OCI-LY3 (cell line): Measurements from ENCODE around the gene SOX18.

Source experiments
- H2AFZ ChIP-seq: fragments of 200-600, 300-600 bp; shearing (Covaris generic); 2 replicates; pipeline ENCODE4 v1.6.0; 2014; ENCODE audit warnings: antibody characterized with exemption, low read depth, low read length
- H3K27ac ChIP-seq: fragments of 200-600, 300-600 bp; sonication (generic); 2 replicates; pipeline ENCODE4 v1.5.1; 2014; ENCODE audit warnings: mild to moderate bottlenecking, low read length, moderate library complexity, mixed read lengths
- H3K27me3 ChIP-seq: fragments of 200-600, 300-600 bp; sonication (generic); 2 replicates; pipeline ENCODE4 v1.6.1; 2014; ENCODE audit warnings: low read depth, low read length, mixed read lengths
- H3K36me3 ChIP-seq: fragments of 200-600, 300-600 bp; sonication (generic); replicated peaks from 2 replicates; pipeline ENCODE3; 2014; ENCODE audit warnings: low read depth, low read length, mixed read lengths
- H3K4me1 ChIP-seq: fragments of 300-600, 200-600 bp; sonication (generic); 2 replicates; pipeline ENCODE4 v1.6.1; 2014; ENCODE audit warnings: low read length, mixed read lengths
- H3K4me2 ChIP-seq: fragments of 200-600, 300-600 bp; sonication (generic); 2 replicates; pipeline ENCODE4 v1.6.1; 2014; ENCODE audit warnings: low read length, mixed read lengths
- H3K4me3 ChIP-seq: fragments of 300-600, 200-600 bp; sonication (generic); 2 replicates; pipeline ENCODE4 v1.5.1; 2014; ENCODE audit warnings: antibody characterized with exemption, mild to moderate bottlenecking, low read length, moderate library complexity
- H3K79me2 ChIP-seq: fragments of 300-600, 200-600 bp; shearing (Covaris generic); 2 replicates; pipeline ENCODE4 v1.6.1; 2014; ENCODE audit warnings: mild to moderate bottlenecking, low read length, mixed read lengths
- H3K9ac ChIP-seq: fragments of 300-600, 200-600 bp; shearing (Covaris generic); 2 replicates; pipeline ENCODE4 v1.6.0; 2014; ENCODE audit warnings: mild to moderate bottlenecking, low read length, moderate library complexity
- H3K9me3 ChIP-seq: fragments of 200-600, 300-600 bp; shearing (Covaris generic); 2 replicates; pipeline ENCODE4 v1.6.1; 2014; ENCODE audit warnings: low read length, mixed read lengths; ENCODE audit not compliant: insufficient read depth
- H4K20me1 ChIP-seq: fragments of 200-600, 300-600 bp; sonication (generic); 2 replicates; pipeline ENCODE4 v1.6.1; 2016; ENCODE audit warnings: low read length, mixed read lengths; ENCODE audit not compliant: insufficient read depth
- CTCF ChIP-seq: fragments of 200-600, 300-600 bp; sonication (generic); IDR thresholded peaks from 2 replicates; pipeline ENCODE4 v1.5.1; 2014; ENCODE audit warnings: antibody characterized with exemption, low read length, low read depth
- EZH2phosphoT487 ChIP-seq: fragments of 200-600 bp; shearing (Covaris generic); IDR thresholded peaks from 2 replicates; pipeline ENCODE4 v1.6.1; 2018; ENCODE audit warnings: antibody characterized with exemption, mixed run types, low read depth

SOX18 gene

GRCh38 chr20:64025826-64026412 is 23.5 kb downstream of the SOX18 start:
- Histone ChIP-seq H3K36me3 (peaks cover 57% of the 10 kb centered on the region), H3K27ac (no peak overlapping the region)
- TF ChIP-seq EZH2phosphoT487, result no peak
- no peak for TF ChIP-seq CTCF

GRCh38 chr20:64025101-64025825 is 24.2 kb downstream of the SOX18 start:
- H3K27ac ChIP-seq, result no peak overlapping the region
- H3K9me3 ChIP-seq, result no peaks in the 10 kb centered on the region
- 0 out of 2 replicates have a peak, but pooled peaks cover 3% of the 10 kb centered on the region for H4K20me1 ChIP-seq
- no peak overlapping the region for H3K4me3 ChIP-seq
- no peaks in the 10 kb centered on the region for H3K27me3 ChIP-seq
- TF ChIP-seq EZH2phosphoT487, result no peak
- no peak for TF ChIP-seq CTCF
- no peak overlapping the region for H2AFZ ChIP-seq
- H3K4me1 ChIP-seq, result no peaks in the 10 kb centered on the region
- peaks cover 53% of the 10 kb centered on the region for H3K36me3 ChIP-seq
- H3K9ac ChIP-seq, result no peak overlapping the region
- H3K79me2 ChIP-seq, result 0 out of 2 replicates have a peak, but pooled peaks cover 2% of the 10 kb centered on the region
- H3K4me2 ChIP-seq, result no peak overlapping the region

More at GRCh38 chr20:64025826-64026412, 23.5 kb downstream of the SOX18 start:
- Histone ChIP-seq H3K4me1 (no peaks in the 10 kb centered on the region), H3K9me3 (no peaks in the 10 kb centered on the region), H2AFZ (no peak overlapping the region), H4K20me1 (0 out of 2 replicates have a peak, but pooled peaks cover 3% of the 10 kb centered on the region), H3K4me3 (no peak overlapping the region), H3K27me3 (no peaks in the 10 kb centered on the region), H3K4me2 (no peak overlapping the region), H3K9ac (no peak overlapping the region), H3K79me2 (0 out of 2 replicates have a peak, but pooled peaks cover 2% of the 10 kb centered on the region)

GRCh38 chr20:64024141-64024990 is 25.1 kb downstream of the SOX18 start:
- no peak overlapping the region for H3K4me3 ChIP-seq
- no peak overlapping the region for H3K4me2 ChIP-seq
- H3K36me3 ChIP-seq, result peaks cover 56% of the 10 kb centered on the region
- H3K27ac ChIP-seq, result no peak overlapping the region
- H2AFZ ChIP-seq, result no peak overlapping the region
- H3K9ac ChIP-seq, result no peak overlapping the region
- no peaks in the 10 kb centered on the region for H3K9me3 ChIP-seq
- no peaks in the 10 kb centered on the region for H3K4me1 ChIP-seq
- 0 out of 2 replicates have a peak, but pooled peaks cover 3% of the 10 kb centered on the region for H4K20me1 ChIP-seq
- 0 out of 2 replicates have a peak, but pooled peaks cover 2% of the 10 kb centered on the region for H3K79me2 ChIP-seq
- H3K27me3 ChIP-seq, result no peaks in the 10 kb centered on the region
- TF ChIP-seq CTCF (no peak), EZH2phosphoT487 (no peak)
